Central memory CD8-positive, alpha-beta T cell (primary cell): Measurements from ENCODE around the gene RIMOC1.

Experiments used
- ATAC-seq: fragments of 150-1000 bp; cut with Tn5 transposase; replicated peaks from 2 replicates; pipeline ENCODE4 v1.10.0; 2022; ENCODE audit warnings: mild to moderate bottlenecking, moderate FRiP score, moderate number of reproducible peaks; ENCODE audit not compliant: poor library complexity, severe bottlenecking; ENCODE audit errors: extremely low read depth
- DNase-seq, 2 donors: peaks; one replicate each; pipeline ENCODE4 v3.0.0; 2021; ENCODE audit warnings: low spot score in 2 of 2
- H3K27ac Mint-ChIP-seq: one replicate; pipeline ENCODE4 v1.8.0; 2022; ENCODE audit warnings: low read depth, mild to moderate bottlenecking, moderate library complexity, mixed read lengths
- H3K27me3 Mint-ChIP-seq: one replicate; pipeline ENCODE4 v1.8.0; 2022; ENCODE audit warnings: mixed read lengths
- H3K36me3 Mint-ChIP-seq: one replicate; pipeline ENCODE4 v1.8.0; 2022; ENCODE audit warnings: mild to moderate bottlenecking, moderate library complexity, mixed read lengths; ENCODE audit not compliant: insufficient read depth
- H3K4me1 Mint-ChIP-seq: one replicate; pipeline ENCODE4 v1.8.0; 2022; ENCODE audit warnings: mixed read lengths
- H3K4me3 Mint-ChIP-seq: one replicate; pipeline ENCODE4 v1.8.0; 2022; ENCODE audit warnings: mild to moderate bottlenecking, moderate library complexity, mixed read lengths
- H3K9me3 Mint-ChIP-seq: one replicate; pipeline ENCODE4 v1.8.0; 2022; ENCODE audit warnings: mixed read lengths

The RIMOC1 gene

GRCh38 chr5:41903892-41904799 lies at the start of gene RIMOC1:
Gene RIMOC1 (plus strand): TSS chr5:41904344. CDS start chr5:41904368, 24 bp downstream.
- Mint-ChIP-seq H3K27ac (peak within 1 kb of the TSS; percentile 98), H3K9me3 (no peaks in the 10 kb centered on the region), H3K27me3 (no peaks in the 10 kb centered on the region), H3K4me1 (peaks cover 34% of the 10 kb centered on the region), H3K36me3 (peaks cover 26% of the 10 kb centered on the region), H3K4me3 (peak within 1 kb of the TSS; percentile 93)
- peak; percentile 89 for ATAC-seq
- peak; percentile 92 to 95 for DNase-seq

GRCh38 chr5:41856644-41857491 lies 47.3 kb upstream of the RIMOC1 start:
- Mint-ChIP-seq H3K36me3 (peaks cover 33% of the 10 kb centered on the region), H3K4me1 (peaks cover 5% of the 10 kb centered on the region), H3K4me3 (no peak overlapping the region), H3K27me3 (no peaks in the 10 kb centered on the region), H3K9me3 (no peaks in the 10 kb centered on the region), H3K27ac (no peak overlapping the region)
- ATAC-seq (peak; percentile 85), DNase-seq (peak in 1 of 2 donors; percentile 62)

- H3K36me3 Mint-ChIP-seq: peaks cover 30% of the 10 kb centered on the region
These were observed 46.2 kb upstream of the RIMOC1 start for GRCh38 chr5:41857989-41858388.

GRCh38 chr5:41858890-41859289 lies 45.3 kb upstream of the RIMOC1 start:
- peaks cover 14% of the 10 kb centered on the region for H3K4me1 Mint-ChIP-seq
- H3K27ac Mint-ChIP-seq: peak overlapping the region; percentile 22
- H3K9me3 Mint-ChIP-seq: no peaks in the 10 kb centered on the region
- no peak overlapping the region for H3K4me3 Mint-ChIP-seq
- DNase-seq: no peak
- peaks cover 27% of the 10 kb centered on the region for H3K36me3 Mint-ChIP-seq
- no peaks in the 10 kb centered on the region for H3K27me3 Mint-ChIP-seq
- no peak for ATAC-seq

More at GRCh38 chr5:41857989-41858388, 46.2 kb upstream of the RIMOC1 start:
- Mint-ChIP-seq H3K4me3 (no peak overlapping the region), H3K27me3 (no peaks in the 10 kb centered on the region), H3K27ac (no peak overlapping the region), H3K9me3 (no peaks in the 10 kb centered on the region), H3K4me1 (peaks cover 5% of the 10 kb centered on the region)
- ATAC-seq (no peak), DNase-seq (no peak)

GRCh38 chr5:41863871-41864486 lies 40.2 kb upstream of the RIMOC1 start:
- ATAC-seq: no peak
- Mint-ChIP-seq H3K36me3 (peaks cover 21% of the 10 kb centered on the region), H3K27me3 (no peaks in the 10 kb centered on the region), H3K9me3 (no peaks in the 10 kb centered on the region), H3K27ac (peak overlapping the region; percentile 50), H3K4me3 (no peak overlapping the region), H3K4me1 (peaks cover 57% of the 10 kb centered on the region)
- no peak for DNase-seq

- no peaks in the 10 kb centered on the region for H3K27me3 Mint-ChIP-seq
- peak overlapping the region; percentile 88 for H3K27ac Mint-ChIP-seq
- no peaks in the 10 kb centered on the region for H3K9me3 Mint-ChIP-seq
- peaks cover 55% of the 10 kb centered on the region for H3K4me1 Mint-ChIP-seq
- ATAC-seq (no peak), DNase-seq (no peak)
- peaks cover 15% of the 10 kb centered on the region for H3K36me3 Mint-ChIP-seq
- H3K4me3 Mint-ChIP-seq: peak overlapping the region; percentile 87
These were observed 34.9 kb upstream of the RIMOC1 start for GRCh38 chr5:41869151-41869723.

GRCh38 chr5:41869724-41870626 lies 34.2 kb upstream of the RIMOC1 start, which contains the start of gene OXCT1:
Gene OXCT1 (minus strand): TSS chr5:41870425. CDS start chr5:41870358, 67 bp downstream.
- Mint-ChIP-seq H3K27ac (peak within 1 kb of the TSS; percentile 88), H3K9me3 (no peaks in the 10 kb centered on the region), H3K27me3 (no peaks in the 10 kb centered on the region), H3K4me3 (peak within 1 kb of the TSS; percentile 87), H3K4me1 (peaks cover 48% of the 10 kb centered on the region), H3K36me3 (peaks cover 15% of the 10 kb centered on the region)
- peak; percentile 97 for ATAC-seq
- DNase-seq: peak; percentile 86 to 90

- Mint-ChIP-seq H3K36me3 (peaks cover 15% of the 10 kb centered on the region), H3K4me3 (peak overlapping the region; percentile 87), H3K4me1 (peaks cover 41% of the 10 kb centered on the region), H3K27me3 (no peaks in the 10 kb centered on the region), H3K27ac (peak overlapping the region; percentile 88), H3K9me3 (no peaks in the 10 kb centered on the region)
- ATAC-seq (no peak), DNase-seq (no peak)
These were observed 33.5 kb upstream of the RIMOC1 start for GRCh38 chr5:41870627-41871048.

GRCh38 chr5:41871852-41872251 lies 32.3 kb upstream of the RIMOC1 start:
- ATAC-seq (no peak), DNase-seq (no peak)
- Mint-ChIP-seq H3K36me3 (peaks cover 12% of the 10 kb centered on the region), H3K9me3 (no peaks in the 10 kb centered on the region), H3K4me3 (no peak overlapping the region), H3K27me3 (no peaks in the 10 kb centered on the region), H3K27ac (no peak overlapping the region), H3K4me1 (peaks cover 31% of the 10 kb centered on the region)

- Mint-ChIP-seq H3K9me3 (no peaks in the 10 kb centered on the region), H3K36me3 (peaks cover 9% of the 10 kb centered on the region), H3K27me3 (peaks cover 7% of the 10 kb centered on the region), H3K4me3 (no peak overlapping the region), H3K27ac (no peak overlapping the region), H3K4me1 (peaks cover 9% of the 10 kb centered on the region)
- ATAC-seq: no peak
- no peak for DNase-seq
These were observed 29.6 kb upstream of the RIMOC1 start for GRCh38 chr5:41874512-41875060.

GRCh38 chr5:41875121-41875520 lies 29.0 kb upstream of the RIMOC1 start:
- Mint-ChIP-seq H3K27ac (no peak overlapping the region), H3K4me1 (peaks cover 9% of the 10 kb centered on the region), H3K27me3 (peaks cover 12% of the 10 kb centered on the region), H3K36me3 (peaks cover 9% of the 10 kb centered on the region), H3K9me3 (no peaks in the 10 kb centered on the region), H3K4me3 (no peak overlapping the region)
- ATAC-seq (no peak), DNase-seq (no peak)
